Calu3 (cell line): Measurements from ENCODE around the gene CPSF7. TPM values are rescaled to one million over a fixed set of nuclear protein-coding genes. Genes with fewer than 3 reads are reported as not detected.

ENCODE experiments used
- BruUV-seq: library from RNA; stranded (reverse); fragments of 400-500 nt; replicated peaks from 2 replicates; lab custom pipeline; 2021; lab: Mats Ljungman, UMichigan
- CTCF ChIA-PET: fragments of 300-600 bp; sonication (Branson Sonifier 250); formaldehyde crosslinking; loops from one replicate; lab custom pipeline; 2022; ENCODE audit warnings: antibody characterized with exemption; lab: Charles Lee
- DNase-seq: peaks from one replicate; pipeline ENCODE4 v3.0.0; 2022
- H3K27ac Mint-ChIP-seq: one replicate; pipeline ENCODE4 v1.8.0; 2022; ENCODE audit warnings: mixed read lengths; ENCODE audit not compliant: unreplicated experiment
- H3K27me3 Mint-ChIP-seq: one replicate; pipeline ENCODE4 v1.8.0; 2022; ENCODE audit warnings: mixed read lengths; ENCODE audit not compliant: unreplicated experiment
- H3K36me3 Mint-ChIP-seq: one replicate; pipeline ENCODE4 v1.8.0; 2022; ENCODE audit warnings: mild to moderate bottlenecking, moderate library complexity, mixed read lengths; ENCODE audit not compliant: insufficient read depth, unreplicated experiment
- H3K4me1 Mint-ChIP-seq: one replicate; pipeline ENCODE4 v1.8.0; 2022; ENCODE audit warnings: mild to moderate bottlenecking, low read depth, mixed read lengths; ENCODE audit not compliant: unreplicated experiment
- H3K4me3 Mint-ChIP-seq: one replicate; pipeline ENCODE4 v1.8.0; 2022; ENCODE audit warnings: mild to moderate bottlenecking, low read depth, moderate library complexity, mixed read lengths; ENCODE audit not compliant: unreplicated experiment
- H3K9me3 Mint-ChIP-seq: one replicate; pipeline ENCODE4 v1.8.0; 2022; ENCODE audit warnings: low read depth, mixed read lengths; ENCODE audit not compliant: unreplicated experiment
- CTCF ChIP-seq: fragments of 200-600 bp; IDR thresholded peaks from one replicate; pipeline ENCODE4 v1.8.0; 2022; ENCODE audit warnings: antibody characterized with exemption; ENCODE audit not compliant: unreplicated experiment
- intact Hi-C: fragments of 100-400 bp; cut with micrococcal nuclease; formaldehyde crosslinking; loops from one replicate; pipeline ENCODE4 v1.10.0; 2022; ENCODE audit not compliant: unreplicated experiment
- total RNA-seq: library from RNA; stranded (reverse); gene quantifications from 2 replicates; pipeline ENCODE4 v1.2.3, GENCODE V29; 2022

Gene CPSF7
- total RNA-seq, 1 experiment from 2014 or later = 96.3 TPM

GRCh38 chr11:61361237-61361740, 68.5 kb downstream of the CPSF7 start:
- BruUV-seq = no TSS peak
- Mint-ChIP-seq H3K36me3 (peaks cover 41% of the 10 kb centered on the region), H3K4me1 (no peaks in the 10 kb centered on the region), H3K4me3 (peak overlapping the region; percentile 91), H3K27me3 (no peaks in the 10 kb centered on the region), H3K27ac (peak overlapping the region; percentile 83), H3K9me3 (no peaks in the 10 kb centered on the region)
- no peak for DNase-seq
- intact Hi-C loops = no loop called here
- TF ChIP-seq CTCF = no peak
- CTCF ChIA-PET = interaction anchor here (1.2 to 2.7 kb wide), 5 partner anchors 9 to 25 kb away, joined by 3 to 23 read pairs (median 3); no protein-coding TSS in a partner anchor

DNA sequence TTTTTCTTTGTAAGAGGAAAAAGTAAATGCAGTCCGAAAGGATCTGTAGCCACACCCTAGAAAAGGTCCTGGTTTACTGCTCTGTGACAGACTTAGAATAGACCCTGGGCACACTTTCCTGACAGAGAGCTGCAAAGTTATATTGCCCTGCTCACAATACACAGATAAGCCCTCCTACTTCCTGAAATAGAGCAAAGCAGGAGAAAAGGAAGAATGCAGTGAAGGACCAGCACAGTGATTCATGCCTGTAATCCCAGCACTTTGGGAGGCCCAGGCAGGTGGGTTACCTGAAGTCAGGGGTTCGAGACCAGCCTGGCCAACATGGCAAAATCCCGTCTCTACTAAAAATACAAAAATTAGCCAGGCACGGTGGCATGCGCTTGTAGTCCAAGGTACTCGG, 70.3 kb downstream of the CPSF7 start:
- BruUV-seq = no TSS peak
- CTCF ChIA-PET = interaction anchor here (0.7 kb wide), 1 partner anchor 115 kb away, joined by 4 read pairs; no protein-coding TSS in a partner anchor
- no peaks in the 10 kb centered on the region for H3K4me1 Mint-ChIP-seq
- no peaks in the 10 kb centered on the region for H3K9me3 Mint-ChIP-seq
- intact Hi-C loops = no loop called here
- TF ChIP-seq CTCF = no peak
- no peaks in the 10 kb centered on the region for H3K27me3 Mint-ChIP-seq
- H3K27ac Mint-ChIP-seq = no peak overlapping the region
- H3K4me3 Mint-ChIP-seq = no peak overlapping the region
- peaks cover 32% of the 10 kb centered on the region for H3K36me3 Mint-ChIP-seq
- no peak for DNase-seq

DNA sequence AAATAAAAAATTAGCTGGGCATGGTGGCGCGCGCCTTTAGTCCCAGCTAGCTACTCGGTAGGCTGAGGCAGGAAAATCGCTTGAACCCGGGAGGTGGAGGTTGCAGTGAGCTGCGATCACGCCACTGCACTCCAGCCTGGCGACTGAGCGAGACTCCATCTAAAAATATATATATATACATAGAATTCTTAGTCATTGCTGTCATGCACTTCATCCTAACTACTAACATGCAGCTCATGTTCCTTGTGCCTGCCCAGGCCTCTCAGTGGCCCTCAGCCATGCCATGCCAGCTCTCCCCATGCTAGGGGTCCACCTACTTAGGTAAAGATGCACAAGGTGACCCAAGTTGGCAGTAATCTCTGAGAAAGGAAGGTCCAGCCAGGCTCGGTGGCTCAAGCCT, 71.2 kb downstream of the CPSF7 start:
- no peak for TF ChIP-seq CTCF
- CTCF ChIA-PET = interaction anchor here (0.6 kb wide), 1 partner anchor 1103 kb away, joined by 5 read pairs; no protein-coding TSS in a partner anchor
- H3K4me1 Mint-ChIP-seq = no peaks in the 10 kb centered on the region
- no peaks in the 10 kb centered on the region for H3K27me3 Mint-ChIP-seq
- no TSS peak for BruUV-seq
- no peaks in the 10 kb centered on the region for H3K9me3 Mint-ChIP-seq
- H3K4me3 Mint-ChIP-seq = no peak overlapping the region
- no peak overlapping the region for H3K27ac Mint-ChIP-seq
- no peak for DNase-seq
- intact Hi-C loops = no loop called here
- peaks cover 32% of the 10 kb centered on the region for H3K36me3 Mint-ChIP-seq

- CTCF ChIA-PET = interaction anchor here (0.7 kb wide), 1 partner anchor 1172 kb away, joined by 3 read pairs; no protein-coding TSS in a partner anchor
- intact Hi-C loops = no loop called here
- Mint-ChIP-seq H3K36me3 (peaks cover 27% of the 10 kb centered on the region), H3K27me3 (no peaks in the 10 kb centered on the region), H3K9me3 (no peaks in the 10 kb centered on the region), H3K27ac (no peak overlapping the region), H3K4me1 (no peaks in the 10 kb centered on the region), H3K4me3 (no peak overlapping the region)
- no peak for DNase-seq
- BruUV-seq = no TSS peak
- no peak for TF ChIP-seq CTCF
Observed at GRCh38 chr11:61357894-61358239, 71.9 kb downstream of the CPSF7 start.
